AG09309 (cell line): ENCODE measurements around the gene DMXL1.
"Not testable (repeated sequence)": the region's sequence is repeated elsewhere in the genome, so short reads cannot be mapped to it uniquely, and the experiment has no call there.

ENCODE experiments used
- DNase-seq: peaks from one replicate; pipeline ENCODE4 v3.0.0-alpha.2; 2010; ENCODE audit warnings: low read depth
- H3K4me3 ChIP-seq: 2 replicates; pipeline ENCODE4 v1.5.1; 2011; ENCODE audit warnings: mild to moderate bottlenecking, low read depth, low read length, moderate library complexity; ENCODE audit not compliant: control insufficient read depth
- TF ChIP-seq, protein P1 (sequence below): IDR thresholded peaks from 2 replicates; pipeline ENCODE4 v1.5.1; 2011; ENCODE audit warnings: mild to moderate bottlenecking, low read depth, low read length, inconsistent platforms; ENCODE audit not compliant: insufficient read depth, control insufficient read depth; ENCODE audit errors: missing control alignments

Gene DMXL1

GRCh38 chr5:119218830-119219782 is 148.2 kb downstream of the DMXL1 start:
- TF ChIP-seq, protein P1, sequence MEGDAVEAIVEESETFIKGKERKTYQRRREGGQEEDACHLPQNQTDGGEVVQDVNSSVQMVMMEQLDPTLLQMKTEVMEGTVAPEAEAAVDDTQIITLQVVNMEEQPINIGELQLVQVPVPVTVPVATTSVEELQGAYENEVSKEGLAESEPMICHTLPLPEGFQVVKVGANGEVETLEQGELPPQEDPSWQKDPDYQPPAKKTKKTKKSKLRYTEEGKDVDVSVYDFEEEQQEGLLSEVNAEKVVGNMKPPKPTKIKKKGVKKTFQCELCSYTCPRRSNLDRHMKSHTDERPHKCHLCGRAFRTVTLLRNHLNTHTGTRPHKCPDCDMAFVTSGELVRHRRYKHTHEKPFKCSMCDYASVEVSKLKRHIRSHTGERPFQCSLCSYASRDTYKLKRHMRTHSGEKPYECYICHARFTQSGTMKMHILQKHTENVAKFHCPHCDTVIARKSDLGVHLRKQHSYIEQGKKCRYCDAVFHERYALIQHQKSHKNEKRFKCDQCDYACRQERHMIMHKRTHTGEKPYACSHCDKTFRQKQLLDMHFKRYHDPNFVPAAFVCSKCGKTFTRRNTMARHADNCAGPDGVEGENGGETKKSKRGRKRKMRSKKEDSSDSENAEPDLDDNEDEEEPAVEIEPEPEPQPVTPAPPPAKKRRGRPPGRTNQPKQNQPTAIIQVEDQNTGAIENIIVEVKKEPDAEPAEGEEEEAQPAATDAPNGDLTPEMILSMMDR, result no peak
- no peak overlapping the region for H3K4me3 ChIP-seq
- DNase-seq, result no peak

GRCh38 chr5:119220576-119221197 is 149.8 kb downstream of the DMXL1 start:
- DNase-seq, result no peak
- no peak overlapping the region for H3K4me3 ChIP-seq
- TF ChIP-seq, protein P1, result no peak

GRCh38 chr5:119221330-119221729 is 150.4 kb downstream of the DMXL1 start:
- no peak overlapping the region for H3K4me3 ChIP-seq
- no peak for DNase-seq
- TF ChIP-seq, protein P1, result no peak

DNA sequence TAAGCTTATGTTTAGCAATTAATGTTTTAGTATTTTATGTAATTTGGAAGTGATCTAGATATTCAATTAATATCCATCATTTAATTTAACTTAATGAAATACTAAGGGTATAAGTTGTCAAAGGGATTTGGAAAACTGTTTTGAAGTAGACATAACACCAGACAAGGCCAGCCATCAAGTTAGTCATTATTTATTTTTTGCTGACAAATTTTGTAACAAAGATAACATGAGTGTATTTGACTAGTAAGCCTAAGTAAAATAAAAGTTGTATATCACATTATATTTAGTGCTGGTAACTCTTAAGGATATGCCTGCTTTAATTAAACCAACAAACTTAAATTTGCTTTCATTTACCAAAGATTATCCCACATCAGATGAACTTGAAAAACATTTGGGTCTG is 159.1 kb downstream of the DMXL1 start:
- no peak for DNase-seq
- no peak overlapping the region for H3K4me3 ChIP-seq
- TF ChIP-seq, protein P1, result no peak

- no peak for DNase-seq
- no peak overlapping the region for H3K4me3 ChIP-seq
- TF ChIP-seq, protein P1, result no peak
Measured at GRCh38 chr5:119238265-119239118, 167.6 kb downstream of the DMXL1 start.

DNA sequence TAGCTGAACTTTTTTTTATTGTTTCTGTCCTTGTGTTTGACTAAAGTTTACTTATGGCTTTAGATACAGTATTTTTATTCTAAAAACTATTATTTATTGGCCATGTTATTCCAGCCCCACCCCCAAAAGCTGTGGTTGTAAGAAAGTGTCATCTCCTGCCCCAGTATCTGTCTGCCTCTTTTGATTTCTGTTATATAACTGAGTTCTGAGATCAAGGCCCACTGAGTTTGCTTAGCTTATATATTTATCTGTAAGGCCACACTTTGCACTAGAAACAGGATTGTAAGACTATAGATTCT is 168.2 kb downstream of the DMXL1 start:
- TF ChIP-seq, protein P1, result no peak
- no peak for DNase-seq
- no peak overlapping the region for H3K4me3 ChIP-seq

DNA sequence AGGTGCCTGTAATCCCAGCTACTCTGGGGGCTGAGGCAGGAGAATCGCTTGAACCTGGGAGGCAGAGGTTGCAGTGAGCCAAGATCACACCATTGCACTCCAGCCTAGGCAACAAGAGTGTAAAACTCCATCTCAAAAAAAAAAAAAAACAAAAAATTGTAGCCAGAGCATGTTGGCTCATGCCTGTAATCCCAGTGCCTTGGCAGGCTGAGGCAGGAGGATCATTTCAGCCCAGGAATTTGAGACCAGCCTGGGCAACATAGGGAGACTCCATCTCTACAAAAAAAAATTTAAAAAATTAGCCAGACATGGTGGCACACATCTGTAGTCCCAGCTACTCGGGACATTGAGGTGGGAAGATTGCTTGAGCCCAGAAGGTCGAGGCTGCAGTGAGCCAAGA is 168.9 kb downstream of the DMXL1 start:
- H3K4me3 ChIP-seq, DNase-seq: not testable (repeated sequence)
